Smooth muscle cell (in vitro differentiated cells): ENCODE measurements around the gene AP2A2. TPM values are rescaled to one million over a fixed set of nuclear protein-coding genes. Genes with fewer than 3 reads are reported as not detected.

Experiments
- DNase-seq: peaks from one replicate; lab custom pipeline; 2025; ENCODE audit not compliant: unreplicated experiment; lab: John Stamatoyannopoulos, UW
- H2AFZ ChIP-seq: fragments of 200-600 bp; sonication (generic); 2 replicates; pipeline ENCODE4 v1.6.0; 2016; ENCODE audit warnings: antibody characterized with exemption, low read depth, mild to moderate bottlenecking
- H3F3A ChIP-seq: fragments of 200-600 bp; sonication (generic); 2 replicates; pipeline ENCODE4 v1.6.0; 2017; ENCODE audit warnings: antibody characterized with exemption, low read depth
- H3K27ac ChIP-seq: fragments of 200-600 bp; sonication (generic); 2 replicates; pipeline ENCODE4 v1.5.1; 2016; ENCODE audit warnings: low read depth, mild to moderate bottlenecking
- H3K27me3 ChIP-seq: fragments of 200-600 bp; sonication (generic); 2 replicates; pipeline ENCODE4 v1.6.1; 2016; ENCODE audit warnings: low read depth, mild to moderate bottlenecking
- H3K36me3 ChIP-seq: fragments of 200-600 bp; sonication (generic); 2 replicates; pipeline ENCODE4 v1.5.1; 2016; ENCODE audit warnings: low read depth
- H3K4me1 ChIP-seq: fragments of 200-600 bp; sonication (generic); 2 replicates; pipeline ENCODE4 v1.5.1; 2016; ENCODE audit warnings: low read depth
- H3K4me2 ChIP-seq: fragments of 200-600 bp; sonication (generic); 2 replicates; pipeline ENCODE4 v1.6.0; 2016; ENCODE audit warnings: mild to moderate bottlenecking
- H3K4me3 ChIP-seq: fragments of 200-600 bp; sonication (generic); 2 replicates; pipeline ENCODE4 v1.5.1; 2016; ENCODE audit warnings: mild to moderate bottlenecking
- H3K79me2 ChIP-seq: fragments of 200-600 bp; sonication (generic); 2 replicates; pipeline ENCODE4 v1.6.0; 2016; ENCODE audit warnings: low read depth, mild to moderate bottlenecking
- H3K9ac ChIP-seq: fragments of 200-600 bp; sonication (generic); 2 replicates; pipeline ENCODE4 v1.6.0; 2016; ENCODE audit warnings: low read depth
- H3K9me3 ChIP-seq: fragments of 200-600 bp; sonication (generic); replicated peaks from 2 replicates; pipeline ENCODE4 v1.5.1; 2016; ENCODE audit warnings: low read depth
- H4K20me1 ChIP-seq: fragments of 200-600 bp; sonication (generic); 2 replicates; pipeline ENCODE4 v1.6.0; 2016; ENCODE audit warnings: low read depth
- CTCF ChIP-seq: fragments of 200-600 bp; sonication (generic); IDR thresholded peaks from 2 replicates; pipeline ENCODE4 v1.5.1; 2017; ENCODE audit warnings: borderline replicate concordance, mild to moderate bottlenecking, antibody characterized with exemption; ENCODE audit not compliant: insufficient read depth, poor library complexity, severe bottlenecking
- WGBS: methylation state at CpG from one replicate; pipeline ENCODE4 v1.1.7; 2016; ENCODE audit warnings: low lambda C conversion rate; 5-methylcytosine and 5-hydroxymethylcytosine counted together
- polyA plus RNA-seq: library from polyadenylated mRNA; unstranded; fragments of >200 nt; fragmentation: Nextera tagmentation; extraction: Ambion mirVana; gene quantifications from 2 replicates; pipeline ENCODE4 v1.2.1, GENCODE V29; 2016
- total RNA-seq: library from RNA; depleted of rRNA; stranded (reverse); fragments of >200 nt; gene quantifications from 2 replicates; pipeline ENCODE4 v1.2.3, GENCODE V29; 2014

AP2A2 gene
- total and polyA plus RNA-seq, 2 experiments from 2014 or later: 25.1 to 35.8 TPM

- Histone ChIP-seq H3K79me2 (peaks cover under 1% of the 10 kb centered on the region), H3K9me3 (no peaks in the 10 kb centered on the region), H3K27me3 (no peaks in the 10 kb centered on the region), H2AFZ (no peak overlapping the region), H3K9ac (no peak overlapping the region), H3F3A (no peaks in the 10 kb centered on the region), H3K36me3 (no peaks in the 10 kb centered on the region), H3K27ac (no peak overlapping the region), H4K20me1 (peaks cover 74% of the 10 kb centered on the region), H3K4me2 (no peak overlapping the region), H3K4me3 (no peak overlapping the region), H3K4me1 (no peaks in the 10 kb centered on the region)
- 90% methylated on average over 16 of the region's 16 CpGs for WGBS
- no peak for TF ChIP-seq CTCF
- DNase-seq: no peak
Measured at GRCh38 chr11:995044-995751, 69.5 kb downstream of the AP2A2 start.

GRCh38 chr11:995752-996420, 70.2 kb downstream of the AP2A2 start:
- WGBS: 93% methylated on average over 21 of the region's 22 CpGs
- H3K9ac ChIP-seq: no peak overlapping the region
- DNase-seq: no peak
- H4K20me1 ChIP-seq: peaks cover 72% of the 10 kb centered on the region
- no peak overlapping the region for H3K4me3 ChIP-seq
- no peak overlapping the region for H3K27ac ChIP-seq
- no peaks in the 10 kb centered on the region for H3K9me3 ChIP-seq
- H3F3A ChIP-seq: no peaks in the 10 kb centered on the region
- TF ChIP-seq CTCF: no peak
- H3K36me3 ChIP-seq: no peaks in the 10 kb centered on the region
- H3K79me2 ChIP-seq: peaks cover 7% of the 10 kb centered on the region
- no peaks in the 10 kb centered on the region for H3K27me3 ChIP-seq
- H3K4me2 ChIP-seq: no peak overlapping the region
- no peak overlapping the region for H2AFZ ChIP-seq
- H3K4me1 ChIP-seq: no peaks in the 10 kb centered on the region

- 67% methylated on average over 10 of the region's 10 CpGs for WGBS
- H4K20me1 ChIP-seq: peaks cover 72% of the 10 kb centered on the region
- DNase-seq: no peak
- no peak overlapping the region for H2AFZ ChIP-seq
- H3K27me3 ChIP-seq: no peaks in the 10 kb centered on the region
- TF ChIP-seq CTCF: no peak
- H3K9me3 ChIP-seq: no peaks in the 10 kb centered on the region
- peaks cover 8% of the 10 kb centered on the region for H3K79me2 ChIP-seq
- no peaks in the 10 kb centered on the region for H3F3A ChIP-seq
- H3K4me1 ChIP-seq: no peaks in the 10 kb centered on the region
- H3K9ac ChIP-seq: no peak overlapping the region
- no peaks in the 10 kb centered on the region for H3K36me3 ChIP-seq
- H3K27ac ChIP-seq: no peak overlapping the region
- no peak overlapping the region for H3K4me3 ChIP-seq
- H3K4me2 ChIP-seq: no peak overlapping the region
Measured at GRCh38 chr11:996681-997080, 71.0 kb downstream of the AP2A2 start.
